GM21723 (cell line): ENCODE results near the gene IFNE.

Experiments used
- ATAC-seq: cut with Tn5 transposase; IDR thresholded peaks from one replicate; pipeline ENCODE4 v1.9.1; 2021; ENCODE audit warnings: mild to moderate bottlenecking, moderate library complexity; ENCODE audit not compliant: unreplicated experiment

Gene IFNE, protein sequence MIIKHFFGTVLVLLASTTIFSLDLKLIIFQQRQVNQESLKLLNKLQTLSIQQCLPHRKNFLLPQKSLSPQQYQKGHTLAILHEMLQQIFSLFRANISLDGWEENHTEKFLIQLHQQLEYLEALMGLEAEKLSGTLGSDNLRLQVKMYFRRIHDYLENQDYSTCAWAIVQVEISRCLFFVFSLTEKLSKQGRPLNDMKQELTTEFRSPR

DNA sequence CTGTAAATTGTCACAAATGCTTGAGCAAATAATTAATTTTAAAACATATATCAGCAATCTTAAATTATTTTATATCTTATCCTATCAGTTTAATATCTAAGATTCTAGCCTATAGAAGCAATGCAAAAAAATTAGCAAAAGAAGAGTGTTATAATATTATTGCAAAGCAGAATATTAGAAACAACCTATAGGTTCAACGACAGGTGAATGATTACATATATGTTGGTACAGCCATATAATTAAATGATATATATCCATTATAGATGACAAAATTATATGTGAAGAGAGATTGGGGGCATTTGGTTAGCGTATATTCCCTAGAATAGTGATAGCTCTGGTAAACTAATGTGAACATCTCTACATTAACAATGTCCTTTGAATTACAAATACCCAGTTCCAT lies at the start of gene IFNE:
Gene IFNE, minus strand, starts transcription at position 101 of the 400 bp plus-strand sequence. CDS start 619 bp downstream, outside the sequence.
- no peak for ATAC-seq

GRCh38 chr9:21528123-21528808 lies 46.2 kb upstream of the IFNE start:
- ATAC-seq, result no peak

- no peak for ATAC-seq
Observed at GRCh38 chr9:21527579-21527978, 45.5 kb upstream of the IFNE start.

- ATAC-seq, result no peak
Observed at GRCh38 chr9:21525174-21525573, 43.1 kb upstream of the IFNE start.

DNA sequence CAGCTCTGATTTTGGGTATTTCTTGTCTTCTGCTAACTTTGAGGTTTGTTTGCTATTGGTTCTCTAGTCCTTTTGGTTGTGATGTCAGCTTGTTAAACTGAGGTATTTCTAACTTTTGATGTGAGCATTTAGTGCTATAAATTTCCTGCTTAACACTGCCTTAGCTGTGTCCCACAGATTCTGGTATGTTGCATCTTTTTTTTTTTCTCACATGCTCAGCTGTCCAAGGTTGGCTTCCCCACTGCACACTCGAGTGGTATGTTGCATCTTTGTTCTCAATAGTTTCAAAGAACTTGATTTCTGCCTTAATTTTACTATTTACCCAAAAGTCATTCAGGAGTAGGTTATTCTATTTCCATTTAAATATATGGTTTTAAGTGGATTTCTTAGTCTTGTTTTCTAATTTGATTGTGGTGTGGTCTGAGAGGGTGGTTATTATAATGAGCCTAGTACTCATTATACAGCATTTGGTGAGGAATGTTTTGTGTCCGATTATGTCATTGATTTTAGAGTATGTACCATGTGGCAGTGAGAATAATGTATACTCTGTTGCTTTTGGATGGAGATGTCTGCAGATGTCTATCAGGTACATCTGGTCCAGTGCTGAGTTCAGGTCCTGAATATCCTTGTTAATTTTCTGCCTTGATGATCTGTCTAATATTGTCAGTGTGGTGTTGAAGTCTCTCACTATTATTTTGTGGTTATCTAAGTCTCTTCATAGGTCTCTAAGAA lies 42.2 kb upstream of the IFNE start:
- ATAC-seq, result no peak

- ATAC-seq, result no peak
Observed at GRCh38 chr9:21523021-21524014, 41.2 kb upstream of the IFNE start.

DNA sequence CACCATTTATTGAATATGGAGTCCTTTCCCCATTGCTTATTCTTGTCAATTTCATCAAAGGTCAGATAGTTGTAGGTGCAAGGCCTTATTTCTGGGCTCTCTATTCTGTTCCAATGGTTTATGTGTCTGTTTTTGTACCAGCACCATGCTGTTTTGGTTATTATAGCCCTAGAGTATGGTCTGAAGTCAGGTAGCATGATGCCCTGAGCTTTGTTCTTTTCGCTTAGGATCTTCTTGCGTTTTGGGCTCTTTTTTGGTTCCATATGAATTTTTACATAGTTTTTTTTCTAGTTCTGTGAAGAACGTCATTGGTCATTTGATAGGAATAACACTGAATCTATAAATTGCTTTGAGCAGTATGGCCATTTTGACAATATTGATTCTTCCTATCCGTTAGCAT lies 40.2 kb upstream of the IFNE start:
- ATAC-seq, result no peak

GRCh38 chr9:21521448-21521847 lies 39.3 kb upstream of the IFNE start:
- ATAC-seq, result no peak

DNA sequence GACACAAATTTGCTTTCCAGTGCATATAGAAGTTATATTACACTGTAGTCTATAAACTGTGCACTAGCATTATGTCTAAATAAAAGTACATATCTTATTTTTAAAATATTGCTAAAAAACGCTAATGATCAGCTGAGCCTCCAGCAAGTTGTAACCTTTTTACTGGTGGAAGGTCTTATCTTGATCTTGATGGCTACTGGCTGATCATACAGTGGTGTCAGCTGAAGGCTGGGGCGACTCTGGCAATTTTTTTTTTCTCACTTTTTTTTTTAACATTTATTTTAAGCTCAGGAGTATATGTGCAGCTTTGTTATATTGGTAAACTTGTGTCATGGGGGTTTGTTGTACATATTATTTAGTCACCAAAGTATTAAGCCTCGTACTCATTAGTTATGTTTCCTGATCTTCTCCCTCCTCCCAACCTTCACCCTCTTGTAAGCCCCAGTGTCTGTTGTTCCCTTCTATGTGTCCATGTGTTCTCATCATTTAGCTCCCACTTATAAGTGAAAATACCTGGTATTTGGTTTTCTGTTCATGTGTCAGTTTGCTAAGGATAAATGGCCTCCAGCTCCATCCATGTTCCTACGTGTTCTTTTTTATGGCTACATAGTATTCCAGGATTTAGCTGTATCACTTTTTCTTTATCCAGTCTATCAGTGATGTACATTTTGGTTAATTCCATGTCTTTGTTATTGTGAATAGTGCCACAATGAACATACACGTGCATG lies 38.6 kb upstream of the IFNE start:
- no peak for ATAC-seq

DNA sequence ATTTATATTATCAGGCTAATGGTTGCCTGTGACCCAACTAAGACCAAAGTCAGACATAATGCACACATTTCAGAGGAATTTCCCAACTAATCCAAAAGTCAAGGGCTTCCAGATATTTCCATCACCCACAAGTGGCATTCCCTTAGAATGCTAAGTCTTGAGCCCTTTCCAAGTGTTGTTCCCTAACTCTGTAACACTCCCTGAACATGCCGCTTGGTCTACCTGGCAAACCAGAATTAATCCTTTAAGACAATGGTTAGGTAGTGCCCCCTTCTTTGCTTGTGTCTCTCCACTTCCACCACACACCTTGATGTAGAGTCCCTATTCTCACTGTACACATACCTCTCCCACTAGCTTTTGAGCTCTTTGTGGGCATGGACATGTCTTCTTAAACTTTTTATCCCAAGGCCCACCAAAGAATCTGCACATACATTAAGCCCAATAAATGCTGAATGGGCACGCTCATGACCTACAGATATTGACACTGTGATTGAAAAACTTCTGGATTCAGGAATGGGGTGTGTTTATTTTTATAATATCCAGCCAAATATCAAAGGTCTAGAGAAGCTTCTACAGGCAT lies 37.8 kb upstream of the IFNE start:
- no peak for ATAC-seq

GRCh38 chr9:21516796-21517195 lies 34.7 kb upstream of the IFNE start:
- ATAC-seq, result no peak

DNA sequence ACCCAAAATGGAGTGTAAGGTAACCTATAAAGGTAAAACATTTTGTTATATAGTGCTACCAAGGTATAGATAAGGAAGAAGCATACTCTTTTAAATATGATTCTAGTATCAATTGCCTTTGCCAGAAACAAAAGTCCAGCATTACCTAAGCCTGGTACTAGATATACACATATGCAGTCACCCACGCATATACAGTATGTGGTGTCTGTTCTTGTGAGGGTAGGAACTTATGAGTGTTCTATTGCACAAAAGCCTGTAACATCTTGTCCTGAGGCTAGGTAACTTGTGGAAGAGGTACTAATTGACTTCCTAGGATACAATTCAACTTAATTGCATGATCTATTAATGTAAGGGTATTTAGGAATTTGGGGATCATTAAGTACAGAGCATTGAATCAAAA lies 31.3 kb upstream of the IFNE start:
- no peak for ATAC-seq

DNA sequence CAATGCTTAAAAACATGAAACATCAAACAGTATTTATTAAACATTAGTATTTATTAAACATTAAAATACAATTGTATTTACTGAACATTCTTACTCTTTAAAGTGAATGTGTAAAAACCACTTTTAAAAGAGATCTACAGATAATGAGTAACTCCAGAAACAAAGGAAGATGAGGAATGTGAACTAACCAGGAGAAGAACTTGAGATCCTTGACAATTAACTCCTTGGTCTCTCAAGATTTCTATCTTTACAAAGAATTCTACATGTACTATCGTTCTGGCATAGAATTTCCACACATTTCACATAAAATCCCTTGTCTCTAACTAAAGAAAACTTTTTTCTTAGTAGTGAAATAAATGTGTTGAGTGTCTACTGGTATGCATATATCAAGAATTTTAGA lies 28.7 kb upstream of the IFNE start:
- ATAC-seq, result no peak

- ATAC-seq, result no peak
Observed at GRCh38 chr9:21507483-21507790, 25.3 kb upstream of the IFNE start.

DNA sequence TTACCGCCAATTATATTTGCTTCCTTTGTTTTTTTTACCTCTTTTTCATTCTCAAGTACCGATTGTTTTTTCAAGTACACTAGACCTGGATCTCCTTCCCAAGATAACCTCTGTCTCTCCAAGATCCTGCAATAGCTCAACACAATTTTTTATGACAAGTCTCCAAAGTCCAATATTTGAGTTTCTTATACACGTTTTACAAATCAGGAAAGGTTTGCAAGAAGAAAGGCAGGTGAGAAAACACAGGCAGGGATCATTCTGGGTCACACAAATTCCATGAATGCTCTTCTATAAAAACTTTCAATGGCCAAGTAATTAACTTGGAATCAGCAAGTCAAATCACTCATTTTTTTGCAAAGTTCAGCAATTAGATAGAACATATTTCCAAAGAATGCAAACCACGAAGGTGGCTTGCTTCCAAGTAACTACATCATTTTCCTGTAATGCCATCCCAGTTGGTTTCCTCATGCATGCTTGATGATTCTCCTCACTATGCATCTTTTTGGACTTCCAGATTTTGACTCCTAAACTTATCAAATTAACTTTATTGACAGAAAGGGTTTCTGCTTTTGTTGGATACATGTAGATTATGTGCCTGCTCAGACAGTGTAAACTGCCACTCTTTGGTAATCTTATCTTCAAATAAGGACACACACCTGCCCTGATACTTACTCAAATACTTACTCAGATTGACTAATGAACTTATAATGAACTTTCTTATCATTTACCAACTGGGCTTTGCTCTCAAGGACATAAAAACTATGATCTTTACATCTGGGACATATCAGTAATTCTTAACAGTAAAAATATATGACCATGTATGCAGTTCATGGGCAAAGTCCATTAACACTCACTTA lies 24.7 kb upstream of the IFNE start:
- ATAC-seq, result no peak

- ATAC-seq, result no peak
Observed at GRCh38 chr9:21505425-21506179, 23.5 kb upstream of the IFNE start.

GRCh38 chr9:21504894-21505293 lies 22.8 kb upstream of the IFNE start:
- no peak for ATAC-seq

- no peak for ATAC-seq
Observed at GRCh38 chr9:21504113-21504512, 22.0 kb upstream of the IFNE start.
